AG09309 (cell line): ENCODE results near the gene SLBP.

Experiments
- DNase-seq: peaks from one replicate; pipeline ENCODE4 v3.0.0-alpha.2; 2010; ENCODE audit warnings: low read depth
- H3K4me3 ChIP-seq: 2 replicates; pipeline ENCODE4 v1.5.1; 2011; ENCODE audit warnings: mild to moderate bottlenecking, low read depth, low read length, moderate library complexity; ENCODE audit not compliant: control insufficient read depth
- TF ChIP-seq, protein P1 (sequence below): IDR thresholded peaks from 2 replicates; pipeline ENCODE4 v1.5.1; 2011; ENCODE audit warnings: mild to moderate bottlenecking, low read depth, low read length, inconsistent platforms; ENCODE audit not compliant: insufficient read depth, control insufficient read depth; ENCODE audit errors: missing control alignments

Gene SLBP

DNA sequence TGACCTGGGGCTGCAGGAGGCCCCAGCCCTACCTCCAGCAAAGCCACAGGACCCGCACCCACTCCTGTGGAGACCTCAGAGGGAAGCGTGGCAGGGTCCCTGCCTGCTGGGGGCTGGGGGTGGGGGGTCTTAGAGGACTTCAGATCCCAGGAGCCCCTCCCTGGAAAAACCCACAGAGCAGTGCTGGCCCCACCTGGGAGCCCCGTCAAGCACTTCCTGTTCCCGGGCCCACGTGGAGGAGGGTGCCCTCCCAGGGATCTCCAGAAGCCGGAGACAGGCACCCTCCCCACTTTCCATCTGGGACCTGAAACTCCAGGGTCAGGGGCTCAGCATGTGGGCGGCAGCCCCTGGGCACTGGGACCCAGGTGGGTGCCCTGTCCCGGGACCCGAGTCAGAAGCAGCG, 41.2 kb upstream of the SLBP start:
- DNase-seq, result no peak

DNA sequence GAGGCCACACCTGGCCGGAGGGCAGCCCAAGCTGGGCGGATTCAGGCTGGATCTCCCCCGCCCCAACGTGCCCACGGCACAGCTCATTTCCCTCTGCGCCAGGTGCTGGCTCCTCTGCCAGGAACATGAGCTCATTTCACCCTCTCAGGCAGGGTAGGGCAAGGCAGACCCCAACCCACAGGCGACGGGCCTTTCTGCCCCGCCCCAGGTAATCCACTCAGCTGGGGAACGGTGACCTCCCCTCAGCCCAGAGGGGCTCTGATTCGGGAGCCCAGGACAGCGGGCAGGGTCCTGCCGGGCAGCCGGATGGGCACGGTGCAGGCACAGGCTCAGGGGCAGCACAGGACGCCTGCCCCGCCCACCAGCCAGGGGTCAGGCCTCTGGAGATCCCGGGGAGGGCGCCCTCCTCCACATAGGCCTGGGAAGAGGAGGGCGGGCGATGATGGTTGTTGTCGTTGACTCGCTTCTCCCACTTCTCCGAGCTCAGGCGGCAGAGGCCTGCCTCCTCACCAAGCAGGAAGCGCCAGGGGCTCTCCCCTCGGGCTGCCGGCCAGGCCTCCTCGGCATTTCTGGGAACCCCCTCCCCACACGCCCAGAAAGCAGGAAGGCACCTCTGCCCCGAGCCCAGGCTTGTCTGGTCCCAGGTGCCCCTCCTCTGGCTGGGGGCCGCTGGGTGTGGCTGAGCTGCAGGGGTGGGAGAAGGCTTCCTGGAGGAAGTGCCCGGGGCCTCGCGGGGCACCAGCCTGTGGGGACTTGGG, 40.3 kb upstream of the SLBP start:
- no peak for DNase-seq
- no peak overlapping the region for H3K4me3 ChIP-seq
- TF ChIP-seq, protein P1, sequence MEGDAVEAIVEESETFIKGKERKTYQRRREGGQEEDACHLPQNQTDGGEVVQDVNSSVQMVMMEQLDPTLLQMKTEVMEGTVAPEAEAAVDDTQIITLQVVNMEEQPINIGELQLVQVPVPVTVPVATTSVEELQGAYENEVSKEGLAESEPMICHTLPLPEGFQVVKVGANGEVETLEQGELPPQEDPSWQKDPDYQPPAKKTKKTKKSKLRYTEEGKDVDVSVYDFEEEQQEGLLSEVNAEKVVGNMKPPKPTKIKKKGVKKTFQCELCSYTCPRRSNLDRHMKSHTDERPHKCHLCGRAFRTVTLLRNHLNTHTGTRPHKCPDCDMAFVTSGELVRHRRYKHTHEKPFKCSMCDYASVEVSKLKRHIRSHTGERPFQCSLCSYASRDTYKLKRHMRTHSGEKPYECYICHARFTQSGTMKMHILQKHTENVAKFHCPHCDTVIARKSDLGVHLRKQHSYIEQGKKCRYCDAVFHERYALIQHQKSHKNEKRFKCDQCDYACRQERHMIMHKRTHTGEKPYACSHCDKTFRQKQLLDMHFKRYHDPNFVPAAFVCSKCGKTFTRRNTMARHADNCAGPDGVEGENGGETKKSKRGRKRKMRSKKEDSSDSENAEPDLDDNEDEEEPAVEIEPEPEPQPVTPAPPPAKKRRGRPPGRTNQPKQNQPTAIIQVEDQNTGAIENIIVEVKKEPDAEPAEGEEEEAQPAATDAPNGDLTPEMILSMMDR, result no peak

More for the DNA sequence above, 41.2 kb upstream of the SLBP start:
- no peak overlapping the region for H3K4me3 ChIP-seq
- TF ChIP-seq, protein P1, result no peak

- TF ChIP-seq, protein P1, result no peak
- no peak for DNase-seq
- no peak overlapping the region for H3K4me3 ChIP-seq
Observed at GRCh38 chr4:1751919-1752283, 39.8 kb upstream of the SLBP start.

- TF ChIP-seq, protein P1, result no peak
- no peak overlapping the region for H3K4me3 ChIP-seq
- no peak for DNase-seq
Observed at GRCh38 chr4:1751155-1751918, 39.2 kb upstream of the SLBP start.

- no peak for DNase-seq
- TF ChIP-seq, protein P1, result no peak
- H3K4me3 ChIP-seq, result no peak overlapping the region
Observed at GRCh38 chr4:1750381-1751154, 38.4 kb upstream of the SLBP start.

- no peak overlapping the region for H3K4me3 ChIP-seq
- DNase-seq, result no peak
- TF ChIP-seq, protein P1, result no peak
Observed at GRCh38 chr4:1749826-1750225, 37.7 kb upstream of the SLBP start.
